Stimulated activated CD8-positive, alpha-beta memory T cell treated with anti-CD3 and anti-CD28 coated beads, Interleukin-4, amount 100 ng/mL, for 1 hour (primary cell): Measurements from ENCODE around the gene PLEKHN1.

Experiments
- DNase-seq, 2 donors: peaks; one replicate each; pipeline ENCODE4 v3.0.0-alpha.2; 2020; ENCODE audit warnings: low read depth in 2 of 2, low spot score in 1 of 2

Gene PLEKHN1

DNA sequence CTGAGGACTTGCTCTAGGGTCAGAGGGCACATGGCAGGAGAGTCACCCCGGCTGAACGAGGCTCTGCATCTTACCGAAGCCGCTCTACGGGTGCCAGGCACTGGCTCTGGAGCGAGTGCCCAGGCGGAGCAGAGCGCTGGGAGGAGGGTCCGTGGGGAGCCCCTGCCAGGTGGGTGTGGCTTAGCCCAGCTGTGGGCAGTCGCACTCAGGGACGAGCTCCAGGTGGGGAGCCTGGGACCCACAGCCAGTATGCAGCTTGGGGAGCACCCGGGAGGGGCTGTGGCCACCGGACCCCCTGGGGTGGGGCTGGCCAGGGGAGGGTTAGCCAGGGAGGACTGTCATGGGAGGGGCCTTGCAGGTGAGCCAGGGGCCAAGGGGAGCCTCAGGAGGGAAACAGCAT lies 57.4 kb downstream of the PLEKHN1 start:
- no peak for DNase-seq

DNA sequence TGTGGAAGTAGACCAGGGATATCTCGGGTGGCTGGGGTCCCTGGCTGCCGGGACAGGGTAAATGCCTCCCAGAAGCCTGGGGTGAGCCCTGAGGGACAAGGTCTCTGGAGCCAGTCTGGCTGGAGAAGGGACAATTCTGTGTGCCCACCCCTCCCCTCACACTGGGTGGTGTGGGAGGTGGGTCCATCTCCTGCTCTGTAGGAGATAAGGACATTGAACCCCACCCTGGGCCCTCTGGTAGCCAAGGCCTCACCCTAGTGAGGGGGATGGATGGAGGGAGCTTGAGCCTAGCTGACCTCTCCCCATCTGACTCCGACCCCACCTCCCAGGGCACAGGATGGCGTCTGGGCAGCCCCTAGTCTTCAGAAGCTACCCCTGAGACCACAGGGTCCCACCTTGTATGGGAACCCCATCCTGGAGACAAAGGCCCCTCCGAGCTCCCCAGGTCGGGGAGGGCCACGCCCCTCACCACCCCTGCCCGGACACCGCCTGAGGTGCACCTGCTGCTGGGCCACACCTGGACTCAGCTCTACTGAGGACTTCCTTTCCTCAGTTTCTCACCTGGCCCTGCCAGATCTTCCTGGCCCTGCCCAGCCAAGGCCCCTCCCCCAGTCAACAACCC lies 58.0 kb downstream of the PLEKHN1 start:
- DNase-seq, result no peak

DNA sequence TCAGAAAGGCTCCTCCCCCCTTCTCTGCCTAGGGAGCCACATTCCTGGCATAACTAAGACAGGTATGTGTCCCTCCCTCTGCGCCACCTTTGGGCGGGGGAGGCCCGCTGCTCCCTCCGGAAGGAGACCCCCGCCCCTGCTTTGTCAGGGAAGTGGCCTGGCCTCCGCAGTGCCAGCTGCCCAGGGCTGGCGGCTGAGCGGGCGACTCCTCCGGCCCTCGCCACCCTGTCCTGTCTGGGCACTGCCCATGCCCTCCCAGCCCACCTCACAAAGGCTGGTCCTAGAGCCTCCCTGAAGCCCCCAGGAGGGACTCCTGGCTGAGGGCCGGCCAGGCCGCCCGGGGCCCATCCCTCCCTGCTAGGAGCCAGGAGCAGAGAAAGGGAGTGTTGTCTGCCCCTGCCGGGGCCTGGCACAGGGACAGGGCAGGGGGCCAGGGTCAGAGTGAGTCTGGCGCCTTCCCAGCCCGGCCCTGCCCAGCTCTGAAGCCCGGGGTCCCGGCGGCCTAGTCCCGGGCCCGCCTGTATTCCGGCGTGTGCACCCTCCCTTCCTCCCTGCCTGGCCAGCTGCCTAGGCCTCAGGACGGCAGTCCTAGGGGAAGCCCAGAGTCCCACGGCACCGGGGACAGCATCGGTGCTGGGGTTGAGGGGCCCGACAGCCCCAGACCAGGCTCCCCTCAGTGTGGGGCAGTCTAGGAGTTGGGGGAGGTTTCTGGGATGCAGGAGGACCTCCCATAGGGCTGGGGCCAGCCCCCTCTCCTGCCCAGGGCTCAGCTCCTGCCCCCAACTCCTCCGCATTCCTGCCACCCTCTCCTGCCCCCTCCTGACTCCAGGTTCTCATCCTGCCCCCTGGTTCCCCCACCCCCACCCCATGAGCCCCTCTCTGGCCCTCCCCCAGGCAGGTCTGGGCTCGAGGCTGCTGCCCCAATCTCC lies 58.8 kb downstream of the PLEKHN1 start:
- DNase-seq, result no peak
